WI38 (cell line): ENCODE measurements around the gene CASKIN1.

Source experiments
- H3K4me3 ChIP-seq: 2 replicates; pipeline ENCODE4 v1.5.1; 2011; ENCODE audit warnings: low read depth, mild to moderate bottlenecking, control low read depth, low read length
- CTCF ChIP-seq: IDR thresholded peaks from 2 replicates; pipeline ENCODE4 v1.5.1; 2012; ENCODE audit warnings: low read depth, mild to moderate bottlenecking, control low read depth, low read length

The CASKIN1 gene

GRCh38 chr16:2162676-2163118 lies 33.7 kb downstream of the CASKIN1 start:
- no peak overlapping the region for H3K4me3 ChIP-seq
- no peak for TF ChIP-seq CTCF

GRCh38 chr16:2161911-2162310 lies 34.5 kb downstream of the CASKIN1 start:
- H3K4me3 ChIP-seq = no peak overlapping the region
- TF ChIP-seq CTCF = no peak

- no peak overlapping the region for H3K4me3 ChIP-seq
- TF ChIP-seq CTCF = no peak
Measured at GRCh38 chr16:2160915-2161551, 35.4 kb downstream of the CASKIN1 start.

GRCh38 chr16:2159175-2159838 lies 37.1 kb downstream of the CASKIN1 start:
- TF ChIP-seq CTCF = no peak
- no peak overlapping the region for H3K4me3 ChIP-seq

GRCh38 chr16:2158262-2158638 lies 38.2 kb downstream of the CASKIN1 start:
- no peak overlapping the region for H3K4me3 ChIP-seq
- no peak for TF ChIP-seq CTCF

GRCh38 chr16:2157480-2158261 lies 38.7 kb downstream of the CASKIN1 start:
- no peak for TF ChIP-seq CTCF
- H3K4me3 ChIP-seq = no peak overlapping the region

- H3K4me3 ChIP-seq = peak overlapping the region; percentile 90
- no peak for TF ChIP-seq CTCF
Measured at GRCh38 chr16:2156849-2157224, 39.6 kb downstream of the CASKIN1 start.
